Peyer's patch (tissue), 4 donors: ENCODE results near the gene RHOT1.

Source experiments
- POLR2A ChIP-seq, 2 donors: fragments of 450-650 bp; IDR thresholded peaks; one replicate each; pipeline ENCODE4 v1.5.1; 2017; ENCODE audit warnings: antibody characterized with exemption in 2 of 2, mild to moderate bottlenecking in 2 of 2, moderate library complexity in 2 of 2
- TF ChIP-seq, protein P1 (sequence below), 6 experiments: fragments of 450-650 bp in 4 of 6; fragments of 200-600 bp in 2 of 6; sonication (generic) in 1 of 6; IDR thresholded peaks; one replicate each; pipeline ENCODE4 v1.5.1; 2017 to 2019; ENCODE audit warnings: antibody characterized with exemption in 6 of 6, mild to moderate bottlenecking in 3 of 6, moderate library complexity in 1 of 6

DNA sequence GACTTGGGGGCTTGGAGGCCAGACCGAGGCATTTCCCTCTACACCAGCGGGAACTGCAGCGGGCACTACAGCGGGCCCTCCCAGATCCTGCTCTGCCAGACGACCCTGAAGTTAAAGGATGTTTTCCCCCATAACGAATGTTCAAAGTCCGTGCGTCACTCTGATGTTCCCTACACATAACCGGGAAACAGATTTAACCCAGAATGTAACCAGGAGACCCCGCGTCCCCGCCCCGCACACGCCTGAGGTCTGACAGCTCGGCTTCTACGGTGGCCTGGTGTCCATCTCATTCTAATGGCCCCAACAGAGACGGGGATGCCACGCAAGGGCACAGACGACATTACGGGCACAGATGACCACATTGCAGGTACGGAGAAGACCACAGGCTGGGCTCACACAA, 31.7 kb upstream of the RHOT1 start:
- no peak for TF ChIP-seq POLR2A (IDR thresholded peaks at IDR 0.05)
- TF ChIP-seq, protein P1, sequence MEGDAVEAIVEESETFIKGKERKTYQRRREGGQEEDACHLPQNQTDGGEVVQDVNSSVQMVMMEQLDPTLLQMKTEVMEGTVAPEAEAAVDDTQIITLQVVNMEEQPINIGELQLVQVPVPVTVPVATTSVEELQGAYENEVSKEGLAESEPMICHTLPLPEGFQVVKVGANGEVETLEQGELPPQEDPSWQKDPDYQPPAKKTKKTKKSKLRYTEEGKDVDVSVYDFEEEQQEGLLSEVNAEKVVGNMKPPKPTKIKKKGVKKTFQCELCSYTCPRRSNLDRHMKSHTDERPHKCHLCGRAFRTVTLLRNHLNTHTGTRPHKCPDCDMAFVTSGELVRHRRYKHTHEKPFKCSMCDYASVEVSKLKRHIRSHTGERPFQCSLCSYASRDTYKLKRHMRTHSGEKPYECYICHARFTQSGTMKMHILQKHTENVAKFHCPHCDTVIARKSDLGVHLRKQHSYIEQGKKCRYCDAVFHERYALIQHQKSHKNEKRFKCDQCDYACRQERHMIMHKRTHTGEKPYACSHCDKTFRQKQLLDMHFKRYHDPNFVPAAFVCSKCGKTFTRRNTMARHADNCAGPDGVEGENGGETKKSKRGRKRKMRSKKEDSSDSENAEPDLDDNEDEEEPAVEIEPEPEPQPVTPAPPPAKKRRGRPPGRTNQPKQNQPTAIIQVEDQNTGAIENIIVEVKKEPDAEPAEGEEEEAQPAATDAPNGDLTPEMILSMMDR (IDR thresholded peaks at IDR 0.05), result no peak
